ENCODE measurements around the gene FARSA.
"Not testable (repeated sequence)": the region's sequence is repeated elsewhere in the genome, so short reads cannot be mapped to it uniquely, and the experiment has no call there.

The FARSA gene

GRCh38 chr19:12933287-12934072 is at the start of gene FARSA:
TSS of gene FARSA (minus strand) at chr19:12933711. CDS start at chr19:12933696, 15 bp downstream.
- DNase-seq (ENCODE audit: low read depth in 4 of 4, low spot score in 1 of 4), result peak; percentile 72 to 84 (median 82)

DNA sequence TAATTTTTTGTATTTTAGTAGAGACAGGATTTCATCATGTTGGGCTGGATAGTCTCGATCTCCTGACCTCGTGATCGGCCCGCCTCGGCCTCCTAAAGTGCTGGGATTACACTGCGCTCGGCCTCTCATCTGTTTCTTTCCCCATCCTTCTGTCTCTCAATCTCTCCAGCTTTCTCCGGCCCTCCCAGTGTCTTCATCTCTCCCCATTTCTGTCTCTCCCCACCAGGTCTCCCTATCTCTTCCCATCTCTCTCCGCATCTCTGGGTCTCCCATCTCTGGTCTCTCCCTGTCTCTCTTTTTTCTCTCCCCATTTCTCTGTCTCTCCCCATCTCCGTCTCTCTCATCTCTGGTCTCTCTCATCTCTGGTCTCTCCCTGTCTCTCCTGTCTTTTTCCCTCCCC is 49.6 kb upstream of the FARSA start:
- DNase-seq (ENCODE audit: low read depth in 4 of 4, low spot score in 1 of 4), result no peak

- DNase-seq (ENCODE audit: low read depth in 4 of 4, low spot score in 1 of 4), result no peak
Measured at GRCh38 chr19:12982648-12983047, 49.1 kb upstream of the FARSA start.

- DNase-seq (ENCODE audit: low read depth in 4 of 4, low spot score in 1 of 4), result no peak
Measured at GRCh38 chr19:12979974-12980373, 46.5 kb upstream of the FARSA start.

- not testable (repeated sequence) for DNase-seq (ENCODE audit: low read depth in 4 of 4, low spot score in 1 of 4)
Measured at GRCh38 chr19:12976109-12976508, 42.6 kb upstream of the FARSA start.

DNA sequence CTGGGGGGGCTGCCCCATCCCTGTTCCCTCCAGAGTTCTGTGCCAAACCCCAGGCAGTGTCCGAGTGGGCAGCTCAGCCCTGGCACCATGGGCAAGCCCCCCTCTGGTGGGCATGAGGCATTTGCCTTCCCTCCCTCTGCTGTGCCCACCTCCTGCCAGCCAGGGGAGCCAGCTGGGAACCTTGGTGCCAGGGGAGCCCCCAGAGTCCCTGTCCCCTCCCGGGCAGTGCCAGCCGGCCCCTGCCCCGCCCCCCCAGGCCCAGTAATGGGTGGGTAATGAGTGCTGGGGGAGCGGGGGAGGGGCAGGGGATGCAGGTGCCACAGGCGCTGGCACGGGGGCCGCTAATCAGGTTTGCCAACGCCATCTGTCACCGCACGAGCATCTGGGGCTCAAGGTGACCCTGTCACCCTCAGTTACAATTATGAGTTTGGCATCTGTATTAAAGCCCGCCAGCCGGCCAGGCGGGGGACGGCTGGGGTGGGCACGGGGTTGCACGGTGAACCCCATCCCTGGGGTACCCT is 41.8 kb upstream of the FARSA start:
- DNase-seq (ENCODE audit: low read depth in 4 of 4, low spot score in 1 of 4), result no peak

DNA sequence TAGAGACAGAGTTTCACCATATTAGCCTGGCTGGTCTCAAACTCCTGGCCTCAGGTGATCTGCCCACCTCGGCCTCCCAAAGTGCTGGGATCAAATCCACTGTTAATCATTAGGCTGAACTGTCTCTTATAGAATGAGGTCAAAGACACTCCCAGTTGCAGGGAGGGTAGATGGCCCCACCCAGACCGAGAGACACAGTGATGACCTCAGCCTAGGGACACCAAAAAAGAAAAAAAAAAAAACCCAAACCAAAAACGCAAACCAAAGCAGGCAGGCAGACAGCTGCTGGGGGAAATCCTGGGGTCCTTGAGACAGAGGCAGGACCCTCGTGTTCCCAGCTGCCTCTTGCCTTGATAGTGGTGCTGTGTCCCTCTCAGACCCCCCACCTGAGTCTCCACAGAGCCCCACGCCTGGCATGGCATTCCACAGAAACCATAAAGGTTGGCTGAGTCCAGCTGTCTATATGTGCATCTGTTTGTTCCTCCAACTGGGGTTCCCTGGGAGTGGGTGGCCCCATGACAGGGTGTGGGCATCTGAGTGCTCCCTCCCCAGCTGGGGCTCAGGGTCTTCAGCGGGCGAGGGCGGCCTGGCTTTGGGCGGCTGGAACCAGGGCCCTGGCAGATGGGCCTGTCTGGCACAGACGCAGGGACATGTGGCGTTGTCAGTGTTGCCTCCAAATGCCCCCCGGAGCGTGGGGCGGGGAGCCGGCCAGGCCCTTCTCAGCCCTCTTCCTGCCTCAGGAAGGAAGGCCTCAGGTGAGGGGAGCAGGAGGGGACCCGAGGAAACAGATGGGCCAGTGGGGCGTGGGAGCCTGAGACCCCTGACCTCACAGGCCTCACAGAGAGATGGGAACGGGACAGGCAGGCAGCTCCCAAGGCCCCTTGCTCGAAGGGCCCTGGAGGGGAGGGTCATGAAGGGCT is 41.0 kb upstream of the FARSA start:
- DNase-seq (ENCODE audit: low read depth in 4 of 4, low spot score in 1 of 4), result no peak

DNA sequence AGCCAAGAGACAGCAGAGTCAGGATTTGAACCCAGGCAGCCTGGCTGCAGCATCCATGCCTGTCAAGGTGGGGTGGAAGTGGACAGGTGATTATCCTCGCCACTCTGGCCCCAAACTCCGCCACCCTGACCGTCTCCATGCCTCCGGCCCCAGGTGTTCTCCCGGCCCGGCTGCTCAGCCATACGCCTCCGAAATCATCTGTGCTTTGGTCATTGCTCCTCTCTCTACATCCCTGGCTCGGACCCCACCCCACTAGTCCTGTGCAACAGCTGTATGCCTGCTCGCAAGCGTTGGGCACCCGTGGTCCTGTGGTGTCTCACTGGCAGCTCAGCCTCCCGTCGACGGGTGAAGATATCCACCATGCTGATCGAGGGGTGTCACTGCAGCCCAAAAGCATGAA is 39.7 kb upstream of the FARSA start:
- DNase-seq (ENCODE audit: low read depth in 4 of 4, low spot score in 1 of 4), result no peak

GRCh38 chr19:12970070-12970820 is 36.7 kb upstream of the FARSA start:
- no peak for DNase-seq (ENCODE audit: low read depth in 4 of 4, low spot score in 1 of 4)

- no peak for DNase-seq (ENCODE audit: low read depth in 4 of 4, low spot score in 1 of 4)
Measured at GRCh38 chr19:12969292-12969988, 35.9 kb upstream of the FARSA start, which contains the start of gene DAND5. TSS of gene DAND5 (plus strand) at chr19:12969576. CDS start at chr19:12969661, 85 bp downstream.

GRCh38 chr19:12967907-12968306 is 34.4 kb upstream of the FARSA start:
- no peak for DNase-seq (ENCODE audit: low read depth in 4 of 4, low spot score in 1 of 4)

- no peak for DNase-seq (ENCODE audit: low read depth in 4 of 4, low spot score in 1 of 4)
Measured at GRCh38 chr19:12965812-12966135, 32.3 kb upstream of the FARSA start.

- DNase-seq (ENCODE audit: low read depth in 4 of 4, low spot score in 1 of 4), result peak; percentile 56 to 78 (median 74)
Measured at GRCh38 chr19:12965017-12965811, 31.7 kb upstream of the FARSA start.

- DNase-seq (ENCODE audit: low read depth in 4 of 4, low spot score in 1 of 4), result no peak
Measured at GRCh38 chr19:12959481-12959880, 26.0 kb upstream of the FARSA start.

DNA sequence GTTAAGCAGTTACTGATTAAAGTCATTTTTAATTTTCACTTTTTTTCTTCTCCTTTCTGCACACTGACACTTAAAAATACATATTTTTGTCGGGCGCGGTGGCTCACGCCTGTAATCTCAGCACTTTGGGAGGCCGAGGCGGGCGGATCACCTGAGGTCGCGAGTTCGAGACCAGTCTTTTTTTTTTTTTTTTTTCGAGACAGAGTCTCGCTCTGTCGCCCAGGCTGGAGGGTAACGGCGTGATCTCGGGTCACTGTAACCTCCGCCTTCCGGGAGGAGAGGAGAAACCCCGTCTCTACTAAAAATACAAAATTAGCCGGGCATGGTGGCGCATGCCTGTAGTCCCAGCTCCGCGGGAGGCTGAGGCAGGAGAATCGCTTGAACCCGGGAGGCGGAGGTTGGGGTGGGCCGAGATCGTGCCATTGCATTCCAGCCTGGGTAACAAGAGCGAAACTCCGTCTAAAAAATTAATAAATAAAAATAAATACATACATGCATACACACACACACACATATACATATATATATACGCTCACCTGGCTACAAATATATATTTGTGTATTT is 24.0 kb upstream of the FARSA start:
- DNase-seq (ENCODE audit: low read depth in 4 of 4, low spot score in 1 of 4), result not testable (repeated sequence)

DNA sequence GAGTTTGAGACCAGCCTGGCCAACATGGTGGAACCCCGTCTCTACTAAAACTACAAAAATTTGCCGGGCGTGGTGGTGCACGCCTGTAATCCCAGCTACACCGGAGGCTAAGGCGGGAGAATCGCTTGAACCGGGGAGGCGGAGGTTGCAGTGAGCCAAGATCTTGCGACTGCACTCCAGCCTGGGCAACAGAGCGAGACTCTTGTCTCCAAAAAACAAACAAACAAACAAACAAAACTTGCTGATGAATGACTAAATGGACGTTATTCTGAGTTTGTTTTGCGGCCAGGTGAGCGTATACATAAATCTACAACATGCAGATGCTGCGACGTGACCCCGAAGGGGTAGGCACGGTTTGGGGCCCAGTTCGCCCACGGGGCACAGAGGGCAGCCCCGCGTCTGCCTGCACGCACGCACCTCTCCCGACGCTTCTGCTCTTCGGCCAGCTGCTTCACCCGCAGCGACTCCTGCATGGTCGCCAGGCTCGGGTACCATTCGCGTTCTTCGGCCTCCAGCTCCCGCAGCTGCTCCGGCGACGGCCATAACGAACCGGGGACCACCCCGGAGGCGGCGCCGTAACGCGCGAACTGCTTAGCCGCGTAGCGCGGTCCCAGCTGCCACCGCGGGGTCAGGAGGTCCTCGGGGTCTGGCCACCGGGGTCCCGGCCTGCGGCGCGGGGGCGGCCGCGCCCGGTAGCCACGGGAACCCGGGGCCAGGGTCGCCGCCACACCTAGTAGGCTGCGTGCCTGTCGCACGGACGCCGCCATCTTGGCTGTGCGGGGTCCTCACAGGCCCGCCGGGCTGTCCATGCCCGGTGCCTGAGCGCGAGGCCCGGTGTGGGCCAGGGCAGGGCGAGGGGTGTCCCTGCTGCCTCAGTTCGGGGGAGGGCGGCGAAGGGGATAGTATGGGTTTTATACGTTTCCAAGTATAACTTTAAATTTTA is 23.2 kb upstream of the FARSA start, which contains the start of gene GADD45GIP1:
TSS of gene GADD45GIP1 (minus strand) at position 778 of the 943 bp plus-strand sequence. CDS start at position 767, 11 bp downstream.
- peak in 3 of 4 experiments; percentile 55 to 80 (median 75) for DNase-seq (ENCODE audit: low read depth in 4 of 4, low spot score in 1 of 4)

DNA sequence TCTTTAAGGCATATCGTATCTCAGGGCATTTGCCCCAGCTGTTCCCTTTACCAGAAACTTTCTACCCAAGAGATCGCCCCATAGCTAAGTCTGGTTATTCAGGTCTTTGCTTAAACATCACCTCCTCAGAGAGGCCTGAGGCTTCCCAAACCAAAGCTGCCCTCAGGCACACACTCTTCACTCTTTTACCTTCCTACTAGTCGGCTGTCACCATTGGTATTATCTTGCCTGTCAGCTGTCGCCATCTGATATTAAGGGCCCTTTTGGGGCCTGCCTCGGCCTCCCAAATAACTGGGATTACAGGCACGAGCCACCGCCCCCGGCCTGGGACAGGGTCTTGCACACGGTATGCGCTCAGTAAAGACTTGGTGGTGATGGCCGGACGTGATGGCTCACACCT is 22.5 kb upstream of the FARSA start:
- no peak for DNase-seq (ENCODE audit: low read depth in 4 of 4, low spot score in 1 of 4)

DNA sequence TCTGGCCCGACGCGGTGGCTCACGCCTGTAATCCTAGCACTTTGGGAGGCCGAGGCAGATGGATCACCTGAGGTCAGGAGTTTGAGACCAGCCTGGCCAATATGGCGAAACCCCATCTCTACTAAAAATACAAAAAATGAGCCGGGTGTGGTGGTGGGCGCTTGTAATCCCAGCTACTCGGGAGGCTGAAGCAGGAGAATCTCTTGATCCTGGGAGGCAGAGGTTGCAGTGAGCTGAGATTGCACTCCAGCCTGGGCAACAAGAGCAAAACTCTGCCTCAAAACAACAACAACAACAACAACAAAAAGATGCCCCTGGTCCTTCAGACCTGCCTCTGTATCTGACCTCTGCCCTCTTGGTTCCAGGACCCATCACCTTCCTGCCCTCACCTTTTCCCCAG is 22.1 kb upstream of the FARSA start:
- DNase-seq (ENCODE audit: low read depth in 4 of 4, low spot score in 1 of 4), result not testable (repeated sequence)
